Stimulated activated CD8-positive, alpha-beta memory T cell treated with anti-CD3 and anti-CD28 coated beads, Interleukin-4, amount 100 ng/mL, for 1 hour (primary cell): ENCODE results near the gene SRPK2.
"Not testable (repeated sequence)": the region's sequence is repeated elsewhere in the genome, so short reads cannot be mapped to it uniquely, and the experiment has no call there.

Source experiments
- DNase-seq, 2 donors: peaks; one replicate each; pipeline ENCODE4 v3.0.0-alpha.2; 2020; ENCODE audit warnings: low read depth in 2 of 2, low spot score in 1 of 2

Gene SRPK2

DNA sequence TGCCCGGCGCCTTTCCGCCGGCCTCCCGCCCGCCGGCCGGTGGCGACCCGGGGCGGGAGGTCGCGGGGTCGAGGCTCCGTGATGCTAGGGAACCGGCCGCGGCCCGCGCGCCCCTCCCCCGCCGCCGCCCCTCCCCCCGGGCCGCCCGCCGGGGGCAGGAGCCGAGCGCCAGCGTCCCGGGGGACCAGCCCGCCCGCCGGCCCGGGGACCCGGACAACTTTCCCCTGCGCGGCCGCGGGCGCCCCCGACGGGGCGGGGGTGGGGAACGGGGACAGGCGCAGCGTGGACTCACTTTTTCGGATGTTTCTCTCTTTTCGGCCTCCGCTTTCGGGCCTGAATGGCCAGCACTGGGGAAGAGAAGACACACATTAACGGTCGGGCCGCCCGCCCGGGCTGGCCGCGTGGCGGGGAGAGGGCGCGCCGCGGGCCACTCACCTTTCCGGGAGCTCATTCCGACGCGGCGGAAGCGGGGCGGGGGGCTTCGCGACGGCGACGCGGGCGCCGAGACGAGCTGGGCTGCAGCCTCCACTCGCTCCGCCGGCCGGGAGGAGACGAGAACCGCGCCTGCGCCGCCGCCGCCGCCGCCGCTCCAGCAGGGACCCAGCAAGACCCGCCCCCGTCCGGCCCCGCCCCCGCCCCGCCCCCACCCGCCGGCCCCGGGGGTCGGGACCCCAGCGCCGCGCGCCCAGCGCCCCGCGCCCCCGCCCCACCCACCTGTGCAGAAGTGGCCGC, at the start of gene SRPK2:
SRPK2 (minus strand) TSS at position 566 of the 732 bp plus-strand sequence.
- DNase-seq: peak; percentile 36 to 51

DNA sequence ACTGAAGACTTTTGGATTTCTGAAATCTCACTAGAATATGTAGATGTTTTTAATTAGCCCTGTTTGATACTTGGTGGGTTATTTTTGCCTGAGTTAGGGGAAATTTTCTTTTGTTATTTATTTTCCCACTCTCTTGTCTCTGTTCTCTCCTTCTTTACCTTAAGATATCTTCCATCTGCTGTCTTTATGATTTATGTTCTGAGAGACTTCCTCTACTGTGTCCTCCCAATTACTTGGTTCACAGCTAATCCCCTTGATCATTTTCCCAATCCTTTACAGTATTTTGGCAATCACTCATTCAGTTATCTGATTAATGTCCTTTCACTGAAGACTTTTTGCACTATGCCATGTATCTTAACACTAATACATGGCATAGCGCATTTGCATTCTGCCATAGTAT, 49.5 kb upstream of the SRPK2 start:
- DNase-seq: no peak

DNA sequence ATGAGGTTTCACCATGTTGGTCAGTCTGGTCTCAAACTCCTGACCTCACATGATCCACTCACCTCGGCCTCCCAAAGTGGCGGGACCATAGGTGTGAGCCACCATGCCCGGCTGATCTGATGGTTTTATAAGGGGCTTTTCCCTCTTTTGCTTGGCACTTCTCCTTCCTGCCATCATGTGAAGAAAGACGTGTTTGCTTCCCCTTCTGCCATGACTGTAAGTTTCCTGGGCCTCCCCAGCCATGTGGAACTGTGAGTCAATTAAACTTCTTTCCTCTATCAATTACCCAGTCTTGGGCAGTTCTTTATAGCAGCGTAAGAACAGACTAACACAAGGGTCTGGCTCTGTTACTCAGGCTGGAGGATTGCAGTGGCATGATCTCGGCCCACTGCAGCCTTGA, 48.6 kb upstream of the SRPK2 start:
- DNase-seq: not testable (repeated sequence)

GRCh38 chr7:105429746-105430612, 41.3 kb upstream of the SRPK2 start:
- peak; percentile 1 to 4 for DNase-seq

DNA sequence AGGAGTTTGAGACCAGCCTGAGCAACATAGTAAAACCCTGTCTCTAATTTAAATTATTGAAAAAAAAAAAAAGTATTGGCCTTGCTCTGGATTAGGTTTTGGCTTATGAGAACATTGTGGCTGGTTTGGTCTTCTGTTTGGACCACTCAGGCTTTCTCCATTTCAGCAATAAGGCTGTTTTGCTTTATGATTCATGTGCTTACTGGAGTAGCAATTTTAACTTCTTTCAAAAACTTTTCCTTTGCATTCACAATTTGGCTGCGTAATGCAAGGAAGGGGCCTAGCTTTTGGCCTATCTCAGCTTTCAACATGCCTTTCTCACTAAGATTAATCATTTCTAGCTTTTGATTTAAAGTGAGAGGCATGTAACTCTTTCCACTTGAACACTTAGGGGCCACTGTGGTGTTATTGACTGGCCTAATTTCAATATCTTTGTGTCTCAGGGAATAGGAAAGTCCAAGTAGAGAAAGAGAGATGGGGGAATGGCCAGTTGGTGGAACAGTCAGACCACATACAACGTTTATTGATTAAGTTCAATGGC, 38.0 kb upstream of the SRPK2 start:
- no peak for DNase-seq

GRCh38 chr7:105423987-105424386, 35.3 kb upstream of the SRPK2 start:
- DNase-seq: no peak

- DNase-seq: no peak
Observed at GRCh38 chr7:105413887-105414437, 25.2 kb upstream of the SRPK2 start.

GRCh38 chr7:105410774-105411173, 22.1 kb upstream of the SRPK2 start:
- DNase-seq: not testable (repeated sequence)

DNA sequence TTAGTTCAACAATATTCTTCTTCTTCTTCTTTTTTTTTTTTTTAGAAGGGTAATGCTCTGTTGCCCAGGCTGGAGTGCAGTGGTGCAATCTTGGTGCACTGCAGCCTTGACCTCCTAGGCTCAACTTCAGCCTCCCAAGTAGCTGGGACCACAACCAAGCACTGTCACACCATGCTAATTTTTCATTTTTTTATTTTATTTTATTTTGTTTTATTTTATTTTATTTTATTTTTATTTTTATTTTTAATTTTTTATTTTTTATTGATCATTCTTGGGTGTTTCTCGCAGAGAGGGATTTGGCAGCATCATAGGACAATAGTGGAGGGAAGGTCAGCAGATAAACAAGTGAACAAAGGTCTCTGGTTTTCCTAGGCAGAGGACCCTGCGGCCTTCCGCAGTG, 21.1 kb upstream of the SRPK2 start:
- DNase-seq: not testable (repeated sequence)

GRCh38 chr7:105408791-105409410, 20.2 kb upstream of the SRPK2 start:
- no peak for DNase-seq

DNA sequence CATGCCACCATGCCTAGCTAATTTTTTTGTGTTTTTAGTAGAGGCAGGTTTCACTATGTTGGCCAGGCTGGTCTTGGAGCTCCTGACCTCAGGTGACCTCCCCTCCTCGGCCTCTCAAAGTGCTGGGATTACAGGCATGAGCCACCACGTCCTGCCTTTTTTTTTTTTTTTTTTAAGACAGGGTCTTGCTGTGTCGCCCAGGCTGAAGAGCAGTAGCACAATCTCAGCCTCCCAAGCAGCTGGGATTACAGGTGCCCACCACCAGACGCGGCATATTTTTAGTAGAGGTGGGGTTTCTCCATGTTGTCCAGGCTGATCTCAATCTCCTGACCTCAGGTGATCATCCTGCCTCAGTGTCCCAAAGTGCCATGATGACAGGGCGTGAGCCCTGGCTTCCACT, 14.4 kb upstream of the SRPK2 start:
- DNase-seq: no peak

GRCh38 chr7:105402221-105403095, 13.7 kb upstream of the SRPK2 start:
- no peak for DNase-seq

GRCh38 chr7:105399043-105399725, 10.5 kb upstream of the SRPK2 start:
- no peak for DNase-seq

DNA sequence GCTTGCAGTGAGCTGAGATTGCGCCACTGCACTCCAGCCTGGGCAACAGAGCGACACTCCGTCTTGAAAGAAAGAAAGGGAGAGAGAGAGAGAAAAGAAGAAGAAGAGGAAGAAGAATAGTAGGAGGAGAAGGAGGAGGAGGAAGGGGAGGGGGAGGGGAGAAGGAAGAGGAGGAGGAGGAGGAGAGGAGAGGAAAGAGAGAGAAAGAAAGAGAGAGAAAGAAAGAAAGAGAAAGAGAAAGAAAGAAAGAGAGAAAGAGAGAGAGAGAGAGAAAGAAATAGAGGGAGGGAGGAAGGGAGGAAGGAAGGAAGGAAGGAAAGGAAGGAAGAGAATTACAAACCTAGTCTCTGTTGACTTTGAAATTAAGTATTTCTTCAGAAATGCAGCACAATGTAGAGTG, 7.8 kb upstream of the SRPK2 start:
- no peak for DNase-seq

- DNase-seq: no peak
Observed at GRCh38 chr7:105391429-105391828, 2.7 kb upstream of the SRPK2 start.

DNA sequence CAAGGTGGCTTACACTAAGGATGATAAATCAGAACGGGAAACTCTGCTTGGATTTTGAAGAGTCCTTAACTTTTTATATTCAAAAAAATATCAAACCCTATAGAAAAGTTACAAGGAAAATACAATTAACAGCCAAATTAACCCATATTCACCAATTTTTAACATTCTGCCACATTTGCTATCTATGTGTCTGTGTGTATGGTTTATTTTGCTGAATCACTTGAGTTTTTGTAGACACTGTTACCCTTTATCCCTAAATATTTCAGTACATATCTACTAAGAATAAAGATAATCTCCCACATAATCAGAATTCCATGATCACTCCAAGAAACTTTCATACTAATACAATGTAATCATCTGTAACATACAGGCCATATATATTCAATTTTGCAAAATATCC, 1.2 kb upstream of the SRPK2 start:
- DNase-seq: no peak

DNA sequence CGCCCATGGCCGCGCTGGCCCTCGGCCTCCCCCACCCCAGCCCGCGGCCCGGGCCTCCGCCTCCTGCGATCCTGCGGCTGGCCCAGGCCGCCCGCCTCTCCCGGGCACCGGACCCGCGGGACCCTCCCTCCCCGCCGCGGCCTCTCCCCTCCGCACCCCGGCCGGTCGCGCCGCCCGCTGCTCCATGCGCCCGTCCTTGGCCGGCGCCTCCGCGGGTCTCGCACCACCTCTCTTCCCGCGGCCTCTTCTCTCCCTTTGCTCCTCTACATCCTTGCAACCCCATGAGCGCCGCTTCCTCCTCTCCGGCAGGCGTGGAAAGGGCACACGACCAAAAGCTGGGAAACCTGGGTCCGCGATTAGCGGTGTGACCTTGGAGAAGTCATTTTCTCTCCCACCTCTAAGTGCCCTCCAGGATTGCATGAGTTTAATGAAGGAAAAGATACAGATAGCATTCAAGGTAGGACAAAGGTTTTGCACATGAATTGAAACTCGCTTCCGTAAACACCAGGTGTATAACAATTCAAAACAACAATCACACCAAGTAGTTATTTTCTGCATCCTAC, 448 bp upstream of the SRPK2 start:
- no peak for DNase-seq

DNA sequence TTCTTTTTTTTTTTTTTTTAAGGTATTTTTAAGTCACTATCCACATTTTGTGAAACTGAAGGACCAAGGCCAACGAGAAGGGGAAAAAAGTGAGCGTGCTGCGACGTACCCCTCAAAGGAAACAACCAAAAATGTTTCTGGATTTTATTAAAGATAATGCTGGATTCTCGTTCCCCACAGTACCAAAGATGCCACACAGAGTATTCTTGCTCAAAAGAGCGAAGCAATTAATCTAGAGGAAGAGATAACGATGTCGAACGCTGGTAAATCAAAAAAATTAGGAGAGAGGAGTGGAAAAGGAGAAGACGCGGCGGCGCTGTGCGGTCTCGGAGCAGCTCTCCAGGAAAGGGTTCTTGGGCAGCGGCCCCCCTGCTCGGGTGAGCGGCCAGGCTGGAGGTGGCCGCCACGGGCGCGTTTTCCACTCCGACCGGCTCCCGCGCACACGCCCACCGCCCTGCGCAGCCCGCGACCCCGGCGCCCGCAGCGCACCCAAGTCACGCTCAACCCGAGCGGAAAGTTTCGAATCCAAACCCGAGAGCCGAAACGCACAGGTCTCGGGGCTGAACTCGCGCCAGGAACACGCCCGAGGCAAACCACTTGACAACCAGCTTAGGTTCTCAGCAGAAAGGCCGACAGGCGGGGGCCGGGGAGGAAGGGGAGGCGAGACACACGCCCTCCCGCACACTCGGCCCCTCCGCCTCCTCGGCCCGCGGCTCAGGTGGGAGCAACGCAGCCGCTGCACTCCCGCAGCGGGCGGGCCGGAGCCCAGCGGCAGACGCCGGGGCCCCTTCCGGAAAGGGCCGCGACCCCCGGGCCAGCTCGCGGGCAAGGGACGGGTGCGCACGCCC, 989 bp downstream of the SRPK2 start:
- peak; percentile 14 to 17 for DNase-seq

- no peak for DNase-seq
Observed at GRCh38 chr7:105377903-105378302, 10.8 kb downstream of the SRPK2 start.
